CD4-positive, alpha-beta T cell treated with Interleukin-21 for 1 hour (primary cell): ENCODE measurements around the gene ZNF428.

Experiments
- DNase-seq: peaks from one replicate; pipeline ENCODE4 v3.0.0-alpha.2; 2020

Gene ZNF428

DNA sequence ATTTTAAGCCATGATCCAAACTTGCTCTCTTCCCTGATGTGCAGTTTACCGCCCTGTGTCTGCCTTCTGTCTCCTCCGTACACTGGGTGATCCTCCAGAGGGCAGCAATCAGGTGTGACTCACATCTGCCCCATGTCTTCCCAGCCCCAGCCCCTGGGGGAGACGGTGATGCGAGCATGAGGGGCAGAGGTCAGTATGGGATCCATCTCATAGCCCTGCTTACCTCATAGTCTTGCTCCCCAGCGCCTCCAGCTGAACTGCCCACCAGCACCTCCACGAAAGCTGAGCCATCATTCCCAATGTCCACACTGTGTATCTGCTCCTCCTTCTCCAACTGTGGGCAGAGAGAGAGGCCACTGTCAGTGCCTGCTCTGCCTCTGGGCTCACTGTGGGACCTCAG lies 58.7 kb downstream of the ZNF428 start:
- DNase-seq, result no peak
